ENCODE data around the gene LPIN1. TPM values are rescaled to one million over a fixed set of nuclear protein-coding genes. Genes with fewer than 3 reads are reported as not detected.
A peak's percentile ranks its signal among the peaks of the same experiment; 100 is the strongest.

Gene LPIN1
- total and polyA plus RNA-seq, 8 donors, result 16.4 to 47.2 (median 20.9) TPM

DNA sequence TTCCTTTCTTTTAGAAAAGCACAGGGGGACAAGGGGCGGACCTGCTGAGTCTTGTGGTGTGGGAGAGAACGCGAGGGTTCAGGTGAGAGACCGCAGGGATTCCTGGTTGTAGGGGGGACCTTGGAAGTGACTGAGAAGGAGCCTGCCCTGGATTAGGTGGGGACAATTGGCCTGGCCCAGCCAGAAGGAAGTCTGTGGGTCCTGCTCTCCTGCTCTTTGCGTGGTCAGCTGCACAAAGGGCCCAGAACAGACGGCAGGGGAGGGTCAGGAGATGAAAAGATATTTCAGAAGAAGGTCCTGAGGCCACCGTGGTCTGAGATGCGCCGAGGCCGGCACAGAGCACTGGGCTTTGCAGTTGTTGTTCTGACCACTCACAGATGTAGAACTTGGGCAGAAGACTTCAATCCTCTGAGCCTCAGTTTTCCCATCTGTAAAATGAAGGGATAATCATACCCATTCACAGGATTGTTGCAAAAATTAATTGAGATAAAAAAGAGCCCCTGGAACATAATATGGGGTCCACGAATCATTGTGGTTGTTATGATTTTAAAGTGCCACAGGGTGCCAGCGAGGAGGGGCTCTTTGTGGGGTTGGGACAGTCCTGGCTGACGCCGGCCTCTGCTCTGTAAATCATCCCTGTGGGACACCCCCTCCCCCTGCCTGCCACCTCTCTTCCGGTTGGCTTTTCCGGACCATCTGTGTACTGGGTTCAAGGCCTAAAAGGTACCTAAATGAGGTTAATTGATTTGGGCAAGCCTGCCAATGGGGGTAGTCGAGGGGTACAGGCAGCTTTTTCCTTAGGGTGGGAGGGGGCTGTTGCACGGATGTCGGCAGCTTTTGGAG lies 1.8 kb downstream of the LPIN1 start:
- Histone ChIP-seq H3K4me3 (peak overlapping the region in 1 of 2 donors; percentile 88), H3K36me3 (no peaks in the 10 kb centered on the region), H3K27me3 (peaks cover 0 to 4% of the 10 kb centered on the region in 2 donors), H3K4me1 (peaks cover 25 to 87% of the 10 kb centered on the region in 2 donors), H3K27ac (no peak overlapping the region), H3K9me3 (no peaks in the 10 kb centered on the region)
- no peak for TF ChIP-seq CTCF (IDR thresholded peaks at IDR 0.05)
- no peak for DNase-seq
- no peak for ATAC-seq
- intact Hi-C loops (cut with DNase I), result no loop called here

DNA sequence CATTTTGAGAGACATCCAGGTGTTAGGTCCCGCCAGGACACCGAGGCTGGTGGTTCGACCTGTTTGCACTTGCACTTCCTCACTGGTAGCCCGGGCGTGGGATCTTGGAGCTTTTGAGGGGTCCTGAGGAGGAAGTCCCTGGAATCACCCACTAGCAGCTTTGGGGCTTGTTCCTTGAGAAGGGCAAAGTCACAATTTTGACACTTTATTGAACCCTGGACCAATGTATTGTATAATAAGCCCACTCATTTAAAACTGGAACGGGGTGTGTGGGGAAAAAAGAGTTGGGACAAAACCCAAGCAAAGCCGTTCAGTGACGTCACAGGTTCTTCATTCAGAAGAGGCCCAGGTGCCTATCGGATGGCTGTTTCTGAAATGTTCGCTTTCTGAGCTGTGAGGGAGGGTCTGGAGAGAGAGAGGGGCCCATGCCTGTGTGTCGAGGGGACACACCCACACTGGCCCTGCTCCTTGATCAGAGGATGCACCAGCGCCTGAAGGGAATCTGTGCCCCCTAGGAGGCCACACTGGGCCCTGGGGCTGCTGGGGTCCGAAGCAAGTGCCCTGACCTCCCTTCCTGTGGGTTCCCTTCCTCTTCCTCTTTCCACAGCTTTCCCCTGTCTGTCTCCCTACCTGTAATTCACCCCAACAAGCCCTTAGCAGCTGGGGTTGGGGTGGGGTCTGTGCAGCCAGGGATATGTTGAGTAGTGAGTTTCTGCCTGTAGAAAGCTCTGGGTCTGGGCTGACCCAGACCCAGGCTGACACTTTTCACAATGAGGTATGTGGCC lies 2.6 kb downstream of the LPIN1 start:
- peaks cover 31 to 87% of the 10 kb centered on the region in 2 donors for H3K4me1 ChIP-seq
- intact Hi-C loops (cut with DNase I), result no loop called here

DNA sequence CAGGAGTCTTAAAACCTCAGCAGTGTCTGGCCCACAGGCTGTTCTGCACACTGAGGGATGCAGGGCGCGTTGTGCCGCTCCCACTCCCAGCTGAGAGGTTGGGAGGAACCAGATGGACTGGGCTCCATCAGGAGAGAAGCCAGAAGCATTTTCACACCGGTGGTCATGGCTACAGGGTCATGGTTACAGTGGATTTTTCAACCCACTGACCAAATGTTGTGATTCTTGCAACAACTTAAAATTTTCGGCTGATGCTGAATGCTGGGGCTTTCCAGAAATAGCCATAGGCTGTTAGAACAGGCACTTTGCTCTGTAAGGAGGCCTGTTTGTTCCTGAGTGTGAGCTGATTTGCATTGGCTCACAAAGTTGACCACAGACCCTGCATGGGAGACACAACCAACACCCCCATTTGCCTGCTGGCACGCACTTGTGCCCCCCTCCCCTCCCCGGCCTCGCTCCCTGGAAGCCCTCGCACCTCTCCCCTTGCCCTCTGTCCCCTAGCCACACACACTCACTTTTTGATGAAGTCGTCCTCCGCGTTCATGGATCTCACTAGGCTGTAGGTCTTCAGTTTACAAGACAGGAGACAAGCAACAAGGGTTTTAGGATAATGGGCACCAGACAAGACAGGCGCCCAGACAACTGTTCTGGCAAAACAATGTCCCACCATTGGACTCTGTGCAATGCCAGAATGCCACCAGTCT lies 3.4 kb downstream of the LPIN1 start:
- DNase-seq, result no peak
- peak overlapping the region in 1 of 2 donors; percentile 13 for H3K27ac ChIP-seq
- intact Hi-C loops (cut with DNase I), result no loop called here
- no peaks in the 10 kb centered on the region for H3K9me3 ChIP-seq
- peaks cover 28 to 87% of the 10 kb centered on the region in 2 donors for H3K4me1 ChIP-seq
- peaks cover 0 to 4% of the 10 kb centered on the region in 2 donors for H3K27me3 ChIP-seq
- no peaks in the 10 kb centered on the region for H3K36me3 ChIP-seq
- no peak overlapping the region for H3K4me3 ChIP-seq
- no peak for TF ChIP-seq CTCF (IDR thresholded peaks at IDR 0.05)
- ATAC-seq, result no peak

More for the DNA sequence above, 2.6 kb downstream of the LPIN1 start:
- no peaks in the 10 kb centered on the region for H3K36me3 ChIP-seq
- no peak for ATAC-seq
- no peak for TF ChIP-seq CTCF (IDR thresholded peaks at IDR 0.05)
- peak overlapping the region in 1 of 2 donors; percentile 88 for H3K4me3 ChIP-seq
- DNase-seq, result no peak
- peaks cover 0 to 4% of the 10 kb centered on the region in 2 donors for H3K27me3 ChIP-seq
- H3K27ac ChIP-seq, result no peak overlapping the region
- H3K9me3 ChIP-seq, result no peaks in the 10 kb centered on the region

GRCh38 chr2:11750422-11750821 lies 4.0 kb downstream of the LPIN1 start:
- intact Hi-C loops (cut with DNase I), result no loop called here
- H3K9me3 ChIP-seq, result no peaks in the 10 kb centered on the region
- H3K27ac ChIP-seq, result no peak overlapping the region
- H3K36me3 ChIP-seq, result no peaks in the 10 kb centered on the region
- H3K4me3 ChIP-seq, result no peak overlapping the region
- peaks cover 0 to 4% of the 10 kb centered on the region in 2 donors for H3K27me3 ChIP-seq
- peaks cover 25 to 84% of the 10 kb centered on the region in 2 donors for H3K4me1 ChIP-seq
- ATAC-seq (no peak), DNase-seq (no peak)
- no peak for TF ChIP-seq CTCF (IDR thresholded peaks at IDR 0.05)
